Stomach (tissue), 4 donors: Measurements from ENCODE around the gene EXOC3L1.

Source experiments
- CTCF ChIP-seq, 7 experiments: fragments of 450-650 bp in 4 of 7; fragments of 200-600 bp in 3 of 7; sonication (generic) in 3 of 7; IDR thresholded peaks; one replicate each; pipeline ENCODE4 v1.5.1; 2016 to 2019; ENCODE audit warnings: antibody characterized with exemption in 7 of 7, control low read depth in 2 of 7, mild to moderate bottlenecking in 1 of 7
- EP300 ChIP-seq: sonication (generic); formaldehyde crosslinking; IDR thresholded peaks from one replicate; pipeline ENCODE4 v1.6.1; 2017; ENCODE audit warnings: antibody characterized with exemption
- POLR2A ChIP-seq, 4 donors: fragments of 450-650 bp; IDR thresholded peaks; one replicate each; pipeline ENCODE4 v1.6.1; 2016; ENCODE audit warnings: antibody characterized with exemption in 4 of 4, control low read depth in 2 of 4, mild to moderate bottlenecking in 1 of 4, moderate library complexity in 1 of 4

- TF ChIP-seq CTCF (IDR thresholded peaks at IDR 0.05) (no peak), POLR2A (IDR thresholded peaks at IDR 0.05) (no peak), EP300 (no peak)
Measured at GRCh38 chr16:67163164-67163998, 26.6 kb downstream of the EXOC3L1 start.
